HCEC 1CT (cell line): ENCODE measurements around the gene ZBBX.
"Not testable (repeated sequence)": the region's sequence is repeated elsewhere in the genome, so short reads cannot be mapped to it uniquely, and the experiment has no call there.

Experiments
- DNase-seq: peaks from one replicate; pipeline ENCODE4 v3.0.0-alpha.2; 2017

The ZBBX gene

GRCh38 chr3:167380004-167380689 is at the start of gene ZBBX:
Gene ZBBX, minus strand, starts transcription at chr3:167380297. Its CDS starts 7,396 bp downstream, at chr3:167372901.
- DNase-seq, result peak; percentile 44

DNA sequence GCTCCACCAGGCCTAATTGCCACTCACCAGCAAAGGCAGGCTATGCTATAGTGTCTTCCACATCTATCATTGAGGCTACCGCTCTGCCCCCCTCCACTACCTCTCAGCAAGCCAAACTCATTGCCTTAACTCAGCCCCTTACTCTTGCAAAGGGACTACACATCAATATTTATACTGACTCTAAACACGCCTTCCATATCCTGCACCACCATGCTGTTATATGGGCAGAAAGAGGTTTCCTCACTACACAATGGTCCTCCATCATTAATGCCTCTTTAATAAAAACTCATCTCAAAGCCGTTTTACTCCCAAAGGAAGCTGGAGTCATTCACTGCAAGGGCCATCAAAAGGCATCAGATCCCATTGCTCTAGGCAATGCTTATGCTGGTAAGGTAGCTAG is 46.9 kb upstream of the ZBBX start:
- DNase-seq, result not testable (repeated sequence)

GRCh38 chr3:167422396-167422795 is 42.3 kb upstream of the ZBBX start:
- not testable (repeated sequence) for DNase-seq

GRCh38 chr3:167409611-167410010 is 29.5 kb upstream of the ZBBX start:
- DNase-seq, result no peak

- no peak for DNase-seq
Measured at GRCh38 chr3:167406876-167407492, 26.9 kb upstream of the ZBBX start.

DNA sequence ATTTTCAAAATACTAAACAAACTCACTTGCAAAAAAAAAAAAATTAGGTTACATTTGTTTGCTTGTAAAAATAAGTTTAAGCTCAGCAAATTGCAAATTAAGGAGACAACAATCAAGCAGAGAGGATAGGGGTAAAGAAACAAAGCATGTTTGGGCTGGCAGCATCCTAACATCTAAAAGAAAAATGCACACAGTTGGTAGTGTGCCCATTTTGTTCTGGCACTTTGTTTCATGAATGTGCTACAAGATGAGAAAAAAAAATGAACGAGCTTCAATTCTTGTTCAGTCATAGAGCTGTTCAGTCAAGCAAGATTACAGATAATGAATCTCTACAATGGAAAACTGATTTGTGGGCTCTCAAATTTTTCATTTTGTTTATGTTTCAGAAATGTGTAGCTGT is 17.7 kb upstream of the ZBBX start:
- no peak for DNase-seq

DNA sequence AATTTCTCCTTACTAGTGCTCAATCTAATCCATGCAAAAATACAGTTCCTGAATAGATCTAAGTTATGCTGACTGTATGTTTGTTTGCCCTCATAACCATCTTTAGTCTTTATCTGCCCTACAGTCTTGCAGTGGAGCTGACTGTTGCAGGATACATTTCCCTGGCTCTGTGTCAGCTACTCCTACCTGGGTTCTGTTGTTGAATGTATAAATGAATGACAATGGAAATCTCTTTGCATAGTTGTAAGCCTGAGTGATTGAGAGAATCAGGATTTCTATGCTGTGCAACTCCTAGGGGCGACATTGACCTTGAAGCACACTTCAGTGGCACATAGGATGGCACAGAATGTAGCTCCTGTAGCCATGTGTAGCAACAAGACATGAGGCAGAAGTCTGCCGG is 16.0 kb upstream of the ZBBX start:
- DNase-seq, result no peak

- no peak for DNase-seq
Measured at GRCh38 chr3:167394003-167394402, 13.9 kb upstream of the ZBBX start.

- no peak for DNase-seq
Measured at GRCh38 chr3:167382155-167382554, 2.1 kb upstream of the ZBBX start.

DNA sequence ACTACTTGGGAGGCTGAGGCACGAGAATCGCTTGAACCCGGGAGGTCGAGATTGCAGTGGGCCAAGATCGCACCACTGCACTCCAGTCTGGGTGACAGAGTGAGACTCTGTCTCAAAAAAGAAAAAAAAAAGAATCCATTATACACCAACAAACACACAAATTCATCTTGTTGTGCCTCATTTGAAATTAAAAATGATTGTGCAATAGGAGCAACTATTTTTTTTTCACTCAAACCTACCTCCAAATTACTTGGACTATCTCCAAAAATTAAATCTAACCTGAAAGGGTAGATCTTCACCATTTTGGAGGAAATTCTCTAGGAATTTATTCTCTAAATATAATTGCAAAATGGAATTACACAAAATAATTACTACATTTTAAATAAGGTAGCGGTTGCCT is 4.6 kb downstream of the ZBBX start:
- no peak for DNase-seq

- no peak for DNase-seq
Measured at GRCh38 chr3:167372138-167372537, 8.0 kb downstream of the ZBBX start.

GRCh38 chr3:167361948-167362347 is 18.1 kb downstream of the ZBBX start:
- no peak for DNase-seq

- no peak for DNase-seq
Measured at GRCh38 chr3:167361306-167361705, 18.8 kb downstream of the ZBBX start.

- DNase-seq, result no peak
Measured at GRCh38 chr3:167355446-167355845, 24.7 kb downstream of the ZBBX start.

- DNase-seq, result no peak
Measured at GRCh38 chr3:167354751-167355150, 25.3 kb downstream of the ZBBX start.

- no peak for DNase-seq
Measured at GRCh38 chr3:167350245-167350862, 29.7 kb downstream of the ZBBX start.

DNA sequence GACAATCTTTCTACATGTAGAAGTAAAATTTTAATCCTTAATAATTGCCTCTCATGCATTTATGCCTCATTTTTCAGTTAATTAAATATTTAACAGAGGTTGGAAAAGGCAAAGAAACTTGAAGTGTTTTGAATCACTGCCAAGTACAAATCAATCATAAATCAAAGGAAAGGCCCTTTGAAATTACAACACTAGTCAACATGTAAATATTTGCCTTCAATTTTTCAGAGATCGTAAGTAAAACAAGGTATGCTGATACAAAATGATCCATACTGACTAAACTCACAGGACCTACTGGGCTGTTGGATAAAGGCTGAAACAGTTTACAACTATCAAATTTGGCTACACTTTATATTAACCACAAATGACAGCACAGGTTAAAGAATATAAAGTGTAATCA is 33.9 kb downstream of the ZBBX start:
- no peak for DNase-seq

DNA sequence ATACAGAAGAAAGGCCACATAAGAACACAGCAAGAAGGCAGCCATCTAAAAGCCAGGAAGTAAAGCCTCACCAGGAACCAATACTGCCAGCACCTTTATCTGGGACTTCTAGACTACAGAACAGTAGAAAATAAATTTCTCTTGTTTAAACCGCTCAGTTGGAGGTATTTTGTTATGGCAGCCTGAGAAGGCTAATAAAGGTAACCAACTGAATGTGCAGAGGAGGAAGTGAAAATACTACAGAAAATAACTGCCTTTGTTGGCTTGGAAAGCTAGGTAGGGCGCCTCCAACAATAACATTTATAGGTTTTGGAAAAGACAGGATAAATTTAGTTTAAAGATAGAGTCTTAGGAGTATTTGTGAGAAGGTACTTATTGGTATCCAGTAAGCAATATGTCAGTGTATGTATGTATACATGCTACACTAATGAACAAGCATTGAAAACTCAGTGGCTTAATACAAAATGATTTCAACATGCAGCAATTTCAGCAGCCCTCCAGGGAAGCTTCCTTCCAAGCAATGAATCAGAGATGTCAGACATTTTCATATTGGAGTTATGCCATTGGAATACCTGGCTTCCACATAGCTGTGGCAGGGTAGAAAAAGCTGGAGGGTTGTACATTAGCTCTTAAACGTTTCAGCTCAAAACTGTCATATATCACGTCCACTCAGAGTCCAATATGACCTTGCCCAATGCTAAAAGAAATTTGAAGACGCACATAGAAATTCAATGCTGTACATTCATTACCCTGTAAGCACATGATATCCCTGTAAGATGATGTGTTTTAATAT is 48.9 kb downstream of the ZBBX start:
- DNase-seq, result no peak

DNA sequence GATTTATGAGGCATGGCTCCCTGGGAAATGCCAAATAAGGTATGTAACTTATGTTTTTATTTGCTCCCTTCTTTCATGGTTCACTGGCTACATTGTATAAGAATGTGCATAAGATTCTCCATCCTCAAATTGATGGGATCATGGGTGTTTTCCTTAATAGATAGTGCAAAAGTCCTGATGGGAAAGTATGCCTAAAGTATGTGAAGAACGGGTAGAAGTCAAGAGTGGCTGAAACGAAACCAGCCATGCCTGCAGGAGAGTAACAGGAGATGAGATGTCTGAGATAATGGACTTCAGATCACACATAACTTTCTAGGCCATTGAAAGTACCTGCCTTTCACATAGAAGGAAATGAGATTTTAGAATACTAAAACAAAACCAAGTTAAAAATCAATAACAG is 56.5 kb downstream of the ZBBX start:
- no peak for DNase-seq

- DNase-seq, result no peak
Measured at GRCh38 chr3:167318996-167319615, 61.0 kb downstream of the ZBBX start.

- DNase-seq, result no peak
Measured at GRCh38 chr3:167318306-167318705, 61.8 kb downstream of the ZBBX start.

DNA sequence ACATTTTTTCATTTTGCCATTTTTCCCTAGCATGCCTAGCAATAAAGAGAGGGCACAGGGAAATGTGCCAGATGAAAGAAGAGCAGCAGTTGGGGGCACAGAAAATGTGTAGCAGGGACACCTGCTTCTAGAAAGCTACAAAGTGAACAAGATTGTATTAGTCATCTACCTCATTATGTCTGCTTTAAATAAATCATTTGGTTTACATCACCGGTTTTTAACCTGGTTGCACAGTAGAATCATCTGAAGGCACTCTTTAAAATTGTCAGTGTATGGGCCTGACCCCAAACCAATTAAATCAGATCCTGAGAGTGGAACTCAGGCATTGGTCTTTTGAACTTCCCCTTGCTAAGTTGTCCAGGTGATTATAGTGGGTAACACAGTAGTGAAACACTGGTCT is 73.8 kb downstream of the ZBBX start:
- DNase-seq, result no peak

GRCh38 chr3:167305340-167305890 is 74.7 kb downstream of the ZBBX start:
- no peak for DNase-seq
